Body of pancreas (tissue), 4 donors: ENCODE data around the gene STRA6. TPM values are rescaled to one million over a fixed set of nuclear protein-coding genes. Genes with fewer than 3 reads are reported as not detected.

Source experiments
- ATAC-seq: fragments of 150-250 bp; one replicate; pipeline ENCODE4 v1.9.1; 2016
- DNase-seq, 4 donors: peaks; one replicate each; pipeline ENCODE4 v3.0.0-alpha.2; 2019
- H3K27ac ChIP-seq, 4 donors: fragments of 200-600 bp; sonication (generic); 1 replicate in 3 of 4; 2 replicates in 1 of 4; pipeline versions ENCODE4 v1.5.1 to v1.6.1; 2016 to 2019; ENCODE audit warnings: mild to moderate bottlenecking in 1 of 4, mixed read lengths in 1 of 4, moderate library complexity in 1 of 4
- H3K27me3 ChIP-seq, 2 donors: fragments of 200-600 bp; sonication (generic); one replicate each; pipeline ENCODE4 v1.6.0; 2016; ENCODE audit warnings: mild to moderate bottlenecking in 1 of 2
- H3K36me3 ChIP-seq, 2 donors: fragments of 200-600 bp; sonication (generic); replicated peaks in 1 of 2; 2 replicates each; pipeline ENCODE4 v1.5.1; 2016; ENCODE audit warnings: low read depth in 2 of 2; ENCODE audit not compliant: insufficient read depth in 1 of 2
- H3K4me1 ChIP-seq: fragments of 200-600 bp; sonication (generic); one replicate; pipeline ENCODE4 v1.6.0; 2016
- H3K4me3 ChIP-seq, 2 donors: fragments of 200-600 bp; sonication (generic); 1 replicate in 1 of 2; 2 replicates in 1 of 2; pipeline ENCODE4 v1.5.1; 2016 to 2019
- H3K9me3 ChIP-seq, 3 donors: fragments of 200-600 bp; sonication (generic); 1 replicate in 2 of 3; 2 replicates in 1 of 3; pipeline ENCODE4 v1.5.1; 2016
- POLR2A ChIP-seq, 3 donors: fragments of 450-650 bp; IDR thresholded peaks; one replicate each; pipeline ENCODE4 v1.6.1; 2016; ENCODE audit warnings: antibody characterized with exemption in 3 of 3, mild to moderate bottlenecking in 2 of 3
- WGBS, 2 donors: methylation state at CpG; one replicate each; pipeline ENCODE4 v1.1.5; 2017; 5-methylcytosine and 5-hydroxymethylcytosine counted together
- intact Hi-C: fragments of 100-400 bp; cut with DNase I; formaldehyde crosslinking; loops from one replicate; pipeline ENCODE4 v1.15.1; 2023
- total RNA-seq, 2 donors: library from RNA; depleted of rRNA; stranded (reverse); fragments of >200 nt; gene quantifications; one replicate each; pipeline ENCODE4 v1.1.0, GENCODE V29; 2016
- TF ChIP-seq, protein P1 (sequence below), 7 experiments: fragments of 450-650 bp in 4 of 7; fragments of 200-600 bp in 3 of 7; sonication (generic) in 3 of 7; IDR thresholded peaks; one replicate each; pipeline ENCODE4 v1.5.1; 2016 to 2019; ENCODE audit warnings: antibody characterized with exemption in 7 of 7

Gene STRA6
- total RNA-seq, 2 donors from 2014 or later = not detected

DNA sequence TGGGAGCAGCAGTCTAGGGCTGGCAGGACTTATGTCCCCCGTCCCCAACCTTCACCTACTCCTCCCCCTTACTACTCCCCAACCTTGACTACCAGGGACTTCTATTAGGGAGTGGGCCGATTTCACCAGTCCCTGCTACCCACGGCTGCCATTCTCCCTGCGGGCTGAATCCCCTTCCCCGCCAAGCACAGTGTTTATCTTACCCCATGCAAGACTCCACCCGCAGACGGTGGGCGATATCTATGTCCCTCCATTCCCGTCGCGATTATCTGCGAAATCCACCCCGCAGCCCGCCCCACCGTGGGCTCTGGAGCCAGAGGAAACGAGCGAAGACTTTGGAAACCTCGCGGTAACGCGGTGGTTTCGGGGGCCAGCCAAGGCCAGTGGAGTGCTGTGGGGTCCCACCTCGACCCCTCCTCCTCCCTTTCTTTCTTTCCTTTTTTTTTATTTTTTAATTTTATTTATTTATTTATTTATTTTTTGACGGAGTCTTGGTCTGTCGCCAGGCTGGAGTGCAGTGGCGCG lies 67.5 kb downstream of the STRA6 start:
- no peaks in the 10 kb centered on the region for H3K36me3 ChIP-seq
- intact Hi-C loops = no loop called here

DNA sequence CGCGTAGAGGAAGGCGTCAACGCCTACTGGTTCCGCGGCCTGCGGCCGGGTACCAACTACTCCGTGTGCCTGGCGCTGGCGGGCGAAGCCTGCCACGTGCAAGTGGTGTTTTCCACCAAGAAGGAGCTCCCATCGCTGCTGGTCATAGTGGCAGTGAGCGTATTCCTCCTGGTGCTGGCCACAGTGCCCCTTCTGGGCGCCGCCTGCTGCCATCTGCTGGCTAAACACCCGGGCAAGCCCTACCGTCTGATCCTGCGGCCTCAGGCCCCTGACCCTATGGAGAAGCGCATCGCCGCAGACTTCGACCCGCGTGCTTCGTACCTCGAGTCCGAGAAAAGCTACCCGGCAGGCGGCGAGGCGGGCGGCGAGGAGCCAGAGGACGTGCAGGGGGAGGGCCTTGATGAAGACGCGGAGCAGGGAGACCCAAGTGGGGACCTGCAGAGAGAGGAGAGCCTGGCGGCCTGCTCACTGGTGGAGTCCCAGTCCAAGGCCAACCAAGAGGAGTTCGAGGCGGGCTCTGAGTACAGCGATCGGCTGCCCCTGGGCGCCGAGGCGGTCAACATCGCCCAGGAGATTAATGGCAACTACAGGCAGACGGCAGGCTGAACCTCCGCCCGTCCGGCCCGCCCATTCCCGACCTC lies 68.1 kb downstream of the STRA6 start:
- no peaks in the 10 kb centered on the region for H3K9me3 ChIP-seq
- no peak overlapping the region for H3K4me3 ChIP-seq
- ATAC-seq = peak; percentile 39
- peaks cover 27% of the 10 kb centered on the region for H3K4me1 ChIP-seq
- intact Hi-C loops = no loop called here
- TF ChIP-seq, protein P1, sequence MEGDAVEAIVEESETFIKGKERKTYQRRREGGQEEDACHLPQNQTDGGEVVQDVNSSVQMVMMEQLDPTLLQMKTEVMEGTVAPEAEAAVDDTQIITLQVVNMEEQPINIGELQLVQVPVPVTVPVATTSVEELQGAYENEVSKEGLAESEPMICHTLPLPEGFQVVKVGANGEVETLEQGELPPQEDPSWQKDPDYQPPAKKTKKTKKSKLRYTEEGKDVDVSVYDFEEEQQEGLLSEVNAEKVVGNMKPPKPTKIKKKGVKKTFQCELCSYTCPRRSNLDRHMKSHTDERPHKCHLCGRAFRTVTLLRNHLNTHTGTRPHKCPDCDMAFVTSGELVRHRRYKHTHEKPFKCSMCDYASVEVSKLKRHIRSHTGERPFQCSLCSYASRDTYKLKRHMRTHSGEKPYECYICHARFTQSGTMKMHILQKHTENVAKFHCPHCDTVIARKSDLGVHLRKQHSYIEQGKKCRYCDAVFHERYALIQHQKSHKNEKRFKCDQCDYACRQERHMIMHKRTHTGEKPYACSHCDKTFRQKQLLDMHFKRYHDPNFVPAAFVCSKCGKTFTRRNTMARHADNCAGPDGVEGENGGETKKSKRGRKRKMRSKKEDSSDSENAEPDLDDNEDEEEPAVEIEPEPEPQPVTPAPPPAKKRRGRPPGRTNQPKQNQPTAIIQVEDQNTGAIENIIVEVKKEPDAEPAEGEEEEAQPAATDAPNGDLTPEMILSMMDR (IDR thresholded peaks at IDR 0.05) = peak; percentile 19 to 59 (median 42)
- TF ChIP-seq POLR2A (IDR thresholded peaks at IDR 0.05) = no peak
- no peaks in the 10 kb centered on the region for H3K36me3 ChIP-seq
- WGBS, 2 donors = 15 to 44% methylated on average over 6 to 52 of the region's 53 CpGs
- peak; percentile 62 to 72 (median 62) for DNase-seq
- peaks cover 0 to 43% of the 10 kb centered on the region in 2 donors for H3K27me3 ChIP-seq
- no peak overlapping the region for H3K27ac ChIP-seq

More for the DNA sequence above, 67.5 kb downstream of the STRA6 start:
- H3K9me3 ChIP-seq = no peaks in the 10 kb centered on the region
- no peak overlapping the region for H3K4me3 ChIP-seq
- 6 to 20% methylated on average over 27 of the region's 27 CpGs for WGBS, 2 donors
- peaks cover 27% of the 10 kb centered on the region for H3K4me1 ChIP-seq
- ATAC-seq = no peak
- peaks cover 0 to 39% of the 10 kb centered on the region in 2 donors for H3K27me3 ChIP-seq
- peak overlapping the region in 1 of 4 donors; percentile 11 for H3K27ac ChIP-seq
- TF ChIP-seq, protein P1 (IDR thresholded peaks at IDR 0.05) = no peak
- no peak for TF ChIP-seq POLR2A (IDR thresholded peaks at IDR 0.05)
- DNase-seq = no peak

DNA sequence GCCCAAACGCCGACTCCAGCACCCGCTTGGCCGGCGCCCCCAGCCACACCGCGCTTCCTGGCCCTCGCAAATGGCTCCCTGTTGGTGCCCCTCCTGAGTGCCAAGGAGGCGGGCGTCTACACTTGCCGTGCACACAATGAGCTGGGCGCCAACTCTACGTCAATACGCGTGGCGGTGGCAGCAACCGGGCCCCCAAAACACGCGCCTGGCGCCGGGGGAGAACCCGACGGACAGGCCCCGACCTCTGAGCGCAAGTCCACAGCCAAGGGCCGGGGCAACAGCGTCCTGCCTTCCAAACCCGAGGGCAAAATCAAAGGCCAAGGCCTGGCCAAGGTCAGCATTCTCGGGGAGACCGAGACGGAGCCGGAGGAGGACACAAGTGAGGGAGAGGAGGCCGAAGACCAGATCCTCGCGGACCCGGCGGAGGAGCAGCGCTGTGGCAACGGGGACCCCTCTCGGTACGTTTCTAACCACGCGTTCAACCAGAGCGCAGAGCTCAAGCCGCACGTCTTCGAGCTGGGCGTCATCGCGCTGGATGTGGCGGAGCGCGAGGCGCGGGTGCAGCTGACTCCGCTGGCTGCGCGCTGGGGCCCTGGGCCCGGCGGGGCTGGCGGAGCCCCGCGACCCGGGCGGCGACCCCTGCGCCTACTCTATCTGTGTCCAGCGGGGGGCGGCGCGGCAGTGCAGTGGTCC lies 68.7 kb downstream of the STRA6 start:
- DNase-seq (no peak), ATAC-seq (no peak)
- TF ChIP-seq, protein P1 (IDR thresholded peaks at IDR 0.05) = no peak
- TF ChIP-seq POLR2A (IDR thresholded peaks at IDR 0.05) = no peak
- WGBS, 2 donors = 6 to 50% methylated on average over 2 to 68 of the region's 71 CpGs
- Histone ChIP-seq H3K4me3 (no peak overlapping the region), H3K4me1 (peaks cover 32% of the 10 kb centered on the region), H3K27me3 (peaks cover 0 to 49% of the 10 kb centered on the region in 2 donors), H3K27ac (no peak overlapping the region), H3K36me3 (no peaks in the 10 kb centered on the region), H3K9me3 (no peaks in the 10 kb centered on the region)
- intact Hi-C loops = no loop called here

DNA sequence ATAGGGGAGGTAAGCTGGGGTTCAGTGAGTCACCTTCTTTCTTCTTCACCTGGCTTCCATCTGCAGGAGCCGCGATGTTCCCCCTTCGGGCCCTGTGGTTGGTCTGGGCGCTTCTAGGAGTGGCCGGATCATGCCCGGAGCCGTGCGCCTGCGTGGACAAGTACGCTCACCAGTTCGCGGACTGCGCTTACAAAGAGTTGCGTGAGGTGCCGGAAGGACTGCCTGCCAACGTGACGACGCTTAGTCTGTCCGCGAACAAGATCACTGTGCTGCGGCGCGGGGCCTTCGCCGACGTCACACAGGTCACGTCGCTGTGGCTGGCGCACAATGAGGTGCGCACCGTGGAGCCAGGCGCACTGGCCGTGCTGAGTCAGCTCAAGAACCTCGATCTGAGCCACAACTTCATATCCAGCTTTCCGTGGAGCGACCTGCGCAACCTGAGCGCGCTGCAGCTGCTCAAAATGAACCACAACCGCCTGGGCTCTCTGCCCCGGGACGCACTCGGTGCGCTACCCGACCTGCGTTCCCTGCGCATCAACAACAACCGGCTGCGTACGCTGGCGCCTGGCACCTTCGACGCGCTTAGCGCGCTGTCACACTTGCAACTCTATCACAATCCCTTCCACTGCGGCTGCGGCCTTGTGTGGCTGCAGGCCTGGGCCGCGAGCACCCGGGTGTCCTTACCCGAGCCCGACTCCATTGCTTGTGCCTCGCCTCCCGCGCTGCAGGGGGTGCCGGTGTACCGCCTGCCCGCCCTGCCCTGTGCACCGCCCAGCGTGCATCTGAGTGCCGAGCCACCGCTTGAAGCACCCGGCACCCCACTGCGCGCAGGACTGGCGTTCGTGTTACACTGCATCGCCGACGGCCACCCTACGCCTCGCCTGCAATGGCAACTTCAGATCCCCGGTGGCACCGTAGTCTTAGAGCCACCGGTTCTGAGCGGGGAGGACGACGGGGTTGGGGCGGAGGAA lies 69.6 kb downstream of the STRA6 start:
- ATAC-seq = no peak
- peaks cover 41% of the 10 kb centered on the region for H3K4me1 ChIP-seq
- no peak for DNase-seq

More for the DNA sequence above, 69.6 kb downstream of the STRA6 start:
- 0 to 10% methylated on average over 6 to 88 of the region's 90 CpGs for WGBS, 2 donors
- peaks cover 0 to 58% of the 10 kb centered on the region in 2 donors for H3K27me3 ChIP-seq
- H3K36me3 ChIP-seq = no peaks in the 10 kb centered on the region
- TF ChIP-seq POLR2A (IDR thresholded peaks at IDR 0.05) = no peak
- TF ChIP-seq, protein P1 (IDR thresholded peaks at IDR 0.05) = no peak
- H3K27ac ChIP-seq = no peak overlapping the region
- no peak overlapping the region for H3K4me3 ChIP-seq
- no peaks in the 10 kb centered on the region for H3K9me3 ChIP-seq
- intact Hi-C loops = no loop called here
